ENCODE measurements around the gene NOVA1.

Gene NOVA1

DNA sequence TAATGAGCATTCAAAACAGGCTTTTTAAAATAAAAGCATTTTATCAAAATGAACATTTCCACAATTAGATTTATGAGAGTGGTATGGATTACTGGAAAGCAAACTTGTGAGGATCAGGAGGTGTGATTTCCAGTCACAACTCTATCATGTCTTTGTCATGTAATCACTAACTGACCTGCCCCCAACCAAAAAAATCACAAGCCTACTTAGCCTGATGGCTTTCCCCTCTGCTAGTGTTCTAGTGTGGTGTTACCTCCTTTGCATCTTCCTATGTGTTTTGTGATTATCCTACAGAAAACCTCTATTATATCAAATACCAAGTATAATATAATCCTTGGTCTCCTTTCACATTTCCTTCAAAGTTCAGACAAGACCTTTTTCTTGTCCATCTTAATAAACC, 168.6 kb downstream of the NOVA1 start:
- DNase-seq = no peak

DNA sequence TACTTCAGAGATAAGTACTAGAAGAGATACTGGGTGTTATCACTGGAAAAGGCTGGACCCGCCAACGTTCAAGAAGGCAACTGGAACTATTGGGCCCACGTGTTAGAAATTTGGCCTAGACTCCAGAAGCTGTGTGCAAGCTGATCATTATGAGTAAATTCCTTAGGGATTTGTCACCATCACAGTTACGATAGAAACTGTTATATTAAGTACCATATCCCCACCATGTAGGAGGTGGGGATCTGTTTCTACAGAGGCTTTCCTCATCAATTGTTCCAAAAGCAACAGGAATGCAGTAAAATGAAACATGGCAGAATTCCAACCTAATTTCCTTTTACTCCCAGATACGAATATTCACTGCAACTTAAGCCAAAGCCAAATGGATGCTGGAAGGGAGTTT, 170.7 kb downstream of the NOVA1 start:
- no peak for DNase-seq

DNA sequence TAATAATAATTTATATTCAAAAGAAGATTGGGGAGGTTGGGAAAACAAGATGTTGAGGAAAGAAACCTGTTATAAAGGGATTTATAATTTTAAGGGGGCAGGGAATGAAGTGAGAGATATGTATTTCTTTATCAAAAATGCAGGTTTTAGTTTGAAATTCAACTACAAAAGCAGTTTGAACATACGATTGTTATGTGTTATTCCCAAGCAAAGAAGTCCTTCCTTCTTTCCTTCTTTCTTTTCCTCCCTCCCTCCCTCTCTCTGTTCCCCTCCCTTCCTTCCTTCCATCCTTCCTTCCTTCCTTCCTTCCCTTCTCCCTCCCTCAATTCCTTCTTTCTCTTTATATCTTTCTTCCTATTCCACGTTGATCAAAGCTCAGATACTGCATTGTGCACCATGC, 173.3 kb downstream of the NOVA1 start:
- DNase-seq = no peak

DNA sequence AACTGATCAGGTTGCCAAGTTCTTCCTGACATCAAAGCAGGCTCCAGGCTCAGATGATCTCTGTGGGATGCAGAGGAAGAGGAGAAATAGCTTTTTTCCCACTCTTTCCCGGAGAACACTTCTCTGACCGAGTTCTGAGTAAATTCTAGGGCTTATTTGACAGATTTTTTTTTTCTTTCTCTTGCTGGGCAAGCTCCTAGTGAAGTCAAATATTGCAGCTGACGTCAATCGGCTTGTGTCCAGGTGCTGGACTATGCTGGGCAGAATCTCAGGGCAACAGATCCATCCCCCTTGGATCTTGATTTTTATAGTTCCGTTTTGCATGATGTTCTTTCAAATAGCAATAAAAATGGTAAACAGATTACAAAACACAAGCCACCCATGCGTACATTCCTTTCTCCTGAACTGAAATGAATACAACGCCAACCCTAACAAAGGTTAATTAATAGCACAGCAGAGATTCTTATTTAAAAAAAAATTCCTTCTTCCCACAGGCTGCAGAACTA, 182.2 kb downstream of the NOVA1 start:
- no peak for DNase-seq

DNA sequence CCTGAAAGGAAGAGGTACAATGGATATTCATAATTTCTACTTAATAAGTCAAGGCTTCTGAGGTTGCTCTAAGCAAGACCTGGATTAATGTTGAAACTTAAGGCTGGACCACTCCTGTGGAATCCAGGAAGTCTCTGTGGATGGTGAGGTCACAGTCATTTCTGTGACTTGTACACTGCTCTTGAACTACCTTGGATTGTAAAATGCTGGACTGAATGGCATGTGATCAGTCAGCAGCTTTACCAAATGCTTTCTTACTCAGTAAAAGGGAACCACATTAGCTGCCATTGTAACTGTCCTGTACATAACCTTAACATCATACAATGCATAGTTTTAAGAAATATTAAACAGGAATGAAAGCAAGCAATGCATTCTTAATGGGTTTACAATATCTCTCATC, 182.9 kb downstream of the NOVA1 start:
- no peak for DNase-seq

DNA sequence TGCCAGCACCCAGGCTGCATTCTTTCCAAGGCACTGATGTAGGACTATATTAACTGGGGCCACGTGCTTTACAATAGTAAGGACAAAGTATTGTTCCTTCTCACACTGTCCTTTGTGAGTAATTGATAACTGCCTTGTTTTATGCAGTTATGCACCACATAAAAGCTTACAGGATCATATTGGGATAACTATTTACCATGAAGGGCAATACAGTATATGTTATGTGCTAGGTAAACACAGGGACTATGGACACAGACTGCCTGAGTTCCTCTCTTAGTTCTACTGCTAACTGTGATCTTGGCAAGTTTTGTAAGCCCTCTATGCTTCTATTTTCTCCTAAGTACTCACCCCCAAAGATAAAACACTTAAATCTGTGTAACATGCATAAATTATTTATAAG, 183.7 kb downstream of the NOVA1 start:
- DNase-seq = no peak

DNA sequence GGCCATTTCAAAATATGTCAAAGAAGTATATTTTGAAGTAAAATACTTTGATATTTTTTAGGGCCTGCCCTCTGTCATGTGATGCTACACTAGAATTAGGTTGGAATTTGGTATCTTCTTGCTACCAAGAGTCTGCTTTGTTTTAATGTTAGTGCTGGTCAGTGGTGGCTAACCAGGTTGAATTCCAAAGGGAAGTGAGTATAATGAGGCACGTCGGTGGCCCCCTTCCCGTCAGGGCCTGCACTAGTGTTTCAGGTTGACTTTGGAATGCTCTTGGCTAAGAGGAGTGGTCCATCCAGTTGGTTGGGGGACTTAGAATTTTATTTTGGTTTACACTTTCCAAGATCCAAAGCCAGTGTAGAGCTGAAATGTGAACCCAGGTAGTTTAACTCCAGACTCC, 185.4 kb downstream of the NOVA1 start:
- DNase-seq = no peak

DNA sequence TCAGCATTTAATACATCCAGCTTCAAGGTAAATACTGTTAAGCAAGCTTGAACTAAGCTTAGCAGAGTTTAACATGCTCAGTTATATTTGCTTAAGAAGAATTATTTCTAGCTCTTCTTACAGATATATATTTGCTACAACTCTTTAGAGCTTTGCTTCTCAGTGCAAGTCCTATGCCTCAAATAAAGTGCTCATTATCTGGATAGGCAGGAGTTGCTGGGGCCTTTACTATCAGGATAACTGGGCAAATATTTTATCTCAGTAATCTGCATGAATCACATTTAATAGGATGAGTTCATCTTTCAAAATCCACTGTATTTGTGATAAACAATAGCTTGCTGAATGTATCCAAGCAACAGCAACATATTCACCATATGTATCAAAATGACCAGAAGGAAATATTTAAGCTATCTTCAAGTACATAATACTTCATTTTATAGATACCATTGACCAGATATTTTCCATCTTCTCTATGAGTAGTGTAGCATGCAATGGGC, 187.6 kb downstream of the NOVA1 start:
- DNase-seq = no peak

DNA sequence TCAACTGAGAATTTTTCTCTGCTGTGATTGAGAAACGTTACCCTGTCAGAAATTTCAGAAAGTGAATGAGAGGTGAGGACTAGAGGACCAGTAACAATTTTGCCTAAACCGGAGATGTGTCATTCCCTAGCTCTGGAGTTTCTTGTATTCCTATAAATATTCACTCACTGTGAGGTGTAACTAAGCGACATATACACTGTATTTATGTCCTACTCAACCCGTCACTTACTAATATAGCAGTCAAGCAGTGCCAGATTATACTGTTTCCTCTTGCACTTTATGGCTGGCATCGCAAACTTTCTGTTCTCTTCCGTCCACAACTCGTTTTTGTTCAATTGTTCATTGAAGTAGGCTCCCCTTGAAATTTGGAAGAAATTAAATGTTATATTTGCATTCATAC, 192.9 kb downstream of the NOVA1 start:
- no peak for DNase-seq

DNA sequence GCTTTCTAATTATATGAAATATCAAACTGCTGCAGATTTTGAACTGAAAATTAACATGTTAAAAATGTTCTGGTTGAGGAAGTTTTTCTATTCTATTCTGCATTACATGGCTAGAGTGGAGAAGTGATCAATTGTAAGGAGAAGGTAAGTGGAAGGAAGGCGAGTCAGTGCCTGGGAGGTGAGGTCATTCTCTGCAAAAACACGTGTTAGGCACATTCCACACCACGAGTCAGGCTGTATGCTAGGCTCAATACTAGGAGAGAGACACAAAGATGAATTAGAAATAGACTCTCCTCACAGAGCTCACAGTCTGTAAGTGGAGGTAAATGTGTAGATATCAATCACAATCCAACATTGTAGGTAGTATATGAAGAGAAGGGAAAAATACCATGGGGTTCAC, 194.1 kb downstream of the NOVA1 start:
- no peak for DNase-seq

DNA sequence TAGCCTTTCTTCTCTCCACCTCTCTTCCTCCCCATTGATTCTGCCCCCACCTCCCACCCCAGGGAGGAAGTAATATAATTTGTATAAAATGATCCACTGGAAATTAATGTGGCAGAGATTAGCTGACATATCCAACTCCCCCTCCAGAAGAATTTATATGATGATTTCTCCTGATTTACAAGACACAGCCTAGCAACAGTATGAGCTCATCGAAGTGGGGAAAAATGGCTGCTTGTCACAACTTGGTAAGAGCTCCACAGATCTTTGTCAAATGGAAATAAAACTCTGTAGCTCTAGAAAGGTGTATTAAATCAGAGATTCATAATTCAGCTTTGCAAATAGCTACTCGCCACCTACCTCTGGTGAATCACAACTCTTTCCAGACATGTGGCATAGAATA, 195.7 kb downstream of the NOVA1 start:
- DNase-seq = no peak

DNA sequence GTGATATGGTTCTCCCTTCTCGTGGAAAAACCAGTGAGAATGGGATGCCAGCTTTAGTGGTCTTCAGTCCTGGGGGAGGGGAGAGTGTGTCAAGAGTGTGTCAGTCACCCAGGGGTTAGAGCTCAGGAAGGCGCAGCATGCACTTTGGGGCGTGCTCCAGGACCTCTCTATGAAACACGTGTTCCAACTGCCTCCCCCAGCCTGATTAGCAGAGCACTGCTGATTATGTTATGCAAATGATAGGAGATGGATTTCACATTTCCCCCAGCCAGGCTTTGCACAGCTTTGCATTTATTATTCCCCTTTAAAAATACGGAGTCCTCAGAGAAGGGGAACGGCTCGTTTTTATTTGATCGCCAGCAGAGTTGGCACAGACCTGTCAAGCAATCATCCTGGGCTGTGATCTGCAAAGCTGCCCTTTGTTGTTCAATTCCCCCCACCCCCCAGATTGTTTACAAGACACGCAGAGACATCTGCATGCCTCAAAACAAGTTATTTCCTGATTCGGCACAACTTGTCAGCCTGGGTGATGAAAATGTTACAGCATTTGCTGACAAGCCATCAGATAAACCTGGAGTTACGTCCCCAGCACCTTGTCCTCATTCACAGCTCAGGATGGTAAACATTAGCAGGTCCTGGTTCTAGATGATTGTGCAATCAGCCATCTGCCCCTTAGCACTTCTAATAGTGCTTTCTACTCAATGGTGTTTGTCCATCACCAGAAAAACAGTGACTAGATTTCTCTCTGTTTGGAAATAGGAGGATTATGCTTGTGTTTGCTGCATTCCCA, 196.5 kb downstream of the NOVA1 start:
- no peak for DNase-seq

DNA sequence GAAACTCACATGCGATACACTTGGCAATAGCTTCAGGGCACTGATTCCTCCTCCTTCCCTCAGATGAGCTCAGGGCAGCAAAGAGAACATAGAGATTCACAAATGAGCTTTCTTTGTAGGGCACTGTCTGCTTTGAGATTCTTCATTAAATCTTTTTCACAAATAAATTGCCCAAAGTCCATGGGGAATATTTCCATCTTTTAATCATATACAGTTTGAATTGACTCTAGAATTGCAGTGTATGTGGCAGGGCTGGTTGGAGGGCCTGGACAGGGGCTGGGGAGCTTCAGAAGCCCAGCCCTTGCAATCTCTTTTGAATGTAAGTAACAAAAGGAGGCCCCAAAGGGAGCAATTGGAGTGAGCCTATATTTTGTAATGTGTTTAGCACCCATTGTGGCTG, 197.5 kb downstream of the NOVA1 start:
- no peak for DNase-seq

DNA sequence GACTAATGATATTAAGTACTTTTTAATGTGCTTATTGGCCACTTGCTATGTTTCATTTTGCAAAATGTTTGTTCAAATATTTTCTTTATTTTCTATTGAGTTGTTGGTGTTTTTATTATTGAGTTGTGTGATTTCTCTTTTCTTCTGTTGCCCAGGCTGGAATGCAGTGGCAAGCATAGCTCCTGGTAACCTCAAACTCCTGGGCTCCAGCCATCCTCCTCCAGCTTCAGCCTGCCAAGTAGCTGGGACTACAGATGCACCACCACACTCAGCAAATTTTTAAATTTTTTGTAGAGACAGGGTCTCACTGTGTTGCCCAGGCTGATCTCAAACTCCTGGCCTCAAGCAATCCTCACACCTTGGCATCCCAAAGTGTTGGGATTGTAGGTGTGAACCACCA, 199.2 kb downstream of the NOVA1 start:
- no peak for DNase-seq

Data from DMS79 (cell line).